ENCODE measurements around the gene FXR2.
"Not testable (repeated sequence)": the region's sequence is repeated elsewhere in the genome, so short reads cannot be mapped to it uniquely, and the experiment has no call there.

Gene FXR2

GRCh38 chr17:7614425-7615264 is at the start of gene FXR2:
Gene FXR2 (minus strand): TSS chr17:7614897. CDS start chr17:7614532, 365 bp downstream.
- peak; percentile 99 for DNase-seq

- DNase-seq, result no peak
These were observed 42.4 kb upstream of the FXR2 start for GRCh38 chr17:7656958-7657609.

- DNase-seq, result no peak
These were observed 40.8 kb upstream of the FXR2 start for GRCh38 chr17:7655541-7655840.

GRCh38 chr17:7654832-7655540 is 40.3 kb upstream of the FXR2 start:
- no peak for DNase-seq

GRCh38 chr17:7652388-7653356 is 38.0 kb upstream of the FXR2 start:
- no peak for DNase-seq

GRCh38 chr17:7651665-7652387 is 37.1 kb upstream of the FXR2 start:
- DNase-seq, result no peak

- DNase-seq, result no peak
These were observed 36.5 kb upstream of the FXR2 start for GRCh38 chr17:7651097-7651664.

- peak; percentile 30 for DNase-seq
These were observed 35.9 kb upstream of the FXR2 start, which contains the start of gene ATP1B2 for GRCh38 chr17:7650509-7651096. Gene ATP1B2 (plus strand): TSS chr17:7650926. CDS start chr17:7651519, 593 bp downstream.

- DNase-seq, result no peak
These were observed 32.3 kb upstream of the FXR2 start for GRCh38 chr17:7647018-7647417.

- no peak for DNase-seq
These were observed 31.8 kb upstream of the FXR2 start for GRCh38 chr17:7646457-7646856.

GRCh38 chr17:7644775-7645174 is 30.1 kb upstream of the FXR2 start:
- no peak for DNase-seq

GRCh38 chr17:7641635-7642034 is 26.9 kb upstream of the FXR2 start:
- DNase-seq, result not testable (repeated sequence)

- DNase-seq, result no peak
These were observed 26.1 kb upstream of the FXR2 start for GRCh38 chr17:7640783-7641182.

GRCh38 chr17:7636163-7636562 is 21.5 kb upstream of the FXR2 start:
- no peak for DNase-seq

GRCh38 chr17:7634384-7634783 is 19.7 kb upstream of the FXR2 start:
- no peak for DNase-seq

GRCh38 chr17:7633093-7633492 is 18.4 kb upstream of the FXR2 start:
- DNase-seq, result no peak

GRCh38 chr17:7632492-7632894 is 17.8 kb upstream of the FXR2 start:
- DNase-seq, result no peak

- no peak for DNase-seq
These were observed 17.0 kb upstream of the FXR2 start for GRCh38 chr17:7631398-7632380.

GRCh38 chr17:7629939-7630571 is 15.4 kb upstream of the FXR2 start, which contains the start of gene SHBG:
Gene SHBG (plus strand): TSS chr17:7630135. CDS start chr17:7630173, 38 bp downstream.
- no peak for DNase-seq
